Osteocyte (in vitro differentiated cells): ENCODE measurements around the gene NME3. TPM values are rescaled to one million over a fixed set of nuclear protein-coding genes. Genes with fewer than 3 reads are reported as not detected.

Experiments
- DNase-seq: peaks from one replicate; pipeline ENCODE4 v3.0.0; 2021; ENCODE audit warnings: mixed read lengths; ENCODE audit not compliant: unreplicated experiment; ENCODE audit errors: extremely low spot score
- H3K27ac Mint-ChIP-seq: one replicate; pipeline ENCODE4 v1.8.0; 2021; ENCODE audit warnings: mild to moderate bottlenecking, mixed read lengths; ENCODE audit not compliant: unreplicated experiment
- H3K27me3 Mint-ChIP-seq: one replicate; pipeline ENCODE4 v1.8.0; 2021; ENCODE audit warnings: mixed read lengths; ENCODE audit not compliant: unreplicated experiment
- H3K36me3 Mint-ChIP-seq: one replicate; pipeline ENCODE4 v1.8.0; 2021; ENCODE audit warnings: mixed read lengths; ENCODE audit not compliant: unreplicated experiment
- H3K4me1 Mint-ChIP-seq: one replicate; pipeline ENCODE4 v1.8.0; 2021; ENCODE audit warnings: mixed read lengths; ENCODE audit not compliant: unreplicated experiment
- H3K4me3 Mint-ChIP-seq: one replicate; pipeline ENCODE4 v1.8.0; 2021; ENCODE audit warnings: mild to moderate bottlenecking, moderate library complexity, mixed read lengths; ENCODE audit not compliant: unreplicated experiment
- H3K9me3 Mint-ChIP-seq: one replicate; pipeline ENCODE4 v1.8.0; 2021; ENCODE audit warnings: mixed read lengths; ENCODE audit not compliant: unreplicated experiment
- total RNA-seq: library from RNA; stranded (reverse); gene quantifications from 2 replicates; pipeline ENCODE4 v1.2.1, GENCODE V29; 2021
- TF ChIP-seq, protein P1 (sequence below): fragments of 200-600 bp; sonication (generic); IDR thresholded peaks from 2 replicates; pipeline ENCODE4 v1.5.0; 2021; ENCODE audit warnings: antibody characterized with exemption, mild to moderate bottlenecking, moderate library complexity

The NME3 gene
- total RNA-seq, 1 donor from 2014 or later: 45.8 TPM

DNA sequence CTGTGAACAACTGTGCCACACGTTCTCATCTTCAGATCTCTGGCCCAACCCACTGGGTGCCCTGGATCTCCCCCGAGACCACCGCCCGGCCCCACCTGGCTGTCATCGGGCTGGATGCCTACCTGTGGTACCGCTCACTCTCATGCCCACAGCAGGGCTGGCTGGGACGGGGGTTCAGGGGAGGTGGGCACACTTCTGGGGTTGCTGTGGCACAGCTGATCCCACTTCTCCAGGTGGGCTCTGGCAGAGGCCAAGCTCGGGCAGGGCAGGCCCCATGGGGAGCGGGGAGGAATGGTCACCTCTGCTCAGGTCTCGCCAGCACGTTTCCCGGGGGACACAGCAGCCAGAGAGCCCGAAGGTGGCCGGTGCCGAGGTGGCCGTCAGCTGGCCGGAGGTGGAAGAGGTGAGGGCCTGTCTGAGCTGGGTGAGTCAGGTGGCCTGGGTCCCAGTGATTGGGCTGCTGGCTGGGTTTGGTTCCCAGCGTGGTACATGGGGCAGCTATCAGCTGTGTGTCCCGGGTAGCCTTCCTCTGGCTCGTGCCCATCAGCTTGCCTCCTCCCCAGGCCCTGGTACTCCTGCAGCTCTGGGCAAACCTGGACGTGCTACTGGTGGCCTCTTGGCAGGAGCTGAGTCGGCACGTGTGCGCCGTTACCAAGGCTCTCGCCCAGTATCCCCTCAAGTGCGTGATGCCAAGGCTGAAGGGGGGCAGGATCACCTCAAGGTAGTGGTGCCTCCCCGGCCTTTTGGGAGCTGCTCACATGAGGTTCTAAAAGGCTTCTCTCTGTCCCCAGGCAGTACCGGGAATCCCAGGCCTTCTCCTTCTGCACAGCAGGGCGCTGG is 3.9 kb upstream of the NME3 start:
- Mint-ChIP-seq H3K9me3 (no peaks in the 10 kb centered on the region), H3K4me1 (peaks cover 20% of the 10 kb centered on the region), H3K4me3 (peak overlapping the region; percentile 22), H3K27ac (no peak overlapping the region), H3K27me3 (no peaks in the 10 kb centered on the region), H3K36me3 (peaks cover 2% of the 10 kb centered on the region)
- TF ChIP-seq, protein P1, sequence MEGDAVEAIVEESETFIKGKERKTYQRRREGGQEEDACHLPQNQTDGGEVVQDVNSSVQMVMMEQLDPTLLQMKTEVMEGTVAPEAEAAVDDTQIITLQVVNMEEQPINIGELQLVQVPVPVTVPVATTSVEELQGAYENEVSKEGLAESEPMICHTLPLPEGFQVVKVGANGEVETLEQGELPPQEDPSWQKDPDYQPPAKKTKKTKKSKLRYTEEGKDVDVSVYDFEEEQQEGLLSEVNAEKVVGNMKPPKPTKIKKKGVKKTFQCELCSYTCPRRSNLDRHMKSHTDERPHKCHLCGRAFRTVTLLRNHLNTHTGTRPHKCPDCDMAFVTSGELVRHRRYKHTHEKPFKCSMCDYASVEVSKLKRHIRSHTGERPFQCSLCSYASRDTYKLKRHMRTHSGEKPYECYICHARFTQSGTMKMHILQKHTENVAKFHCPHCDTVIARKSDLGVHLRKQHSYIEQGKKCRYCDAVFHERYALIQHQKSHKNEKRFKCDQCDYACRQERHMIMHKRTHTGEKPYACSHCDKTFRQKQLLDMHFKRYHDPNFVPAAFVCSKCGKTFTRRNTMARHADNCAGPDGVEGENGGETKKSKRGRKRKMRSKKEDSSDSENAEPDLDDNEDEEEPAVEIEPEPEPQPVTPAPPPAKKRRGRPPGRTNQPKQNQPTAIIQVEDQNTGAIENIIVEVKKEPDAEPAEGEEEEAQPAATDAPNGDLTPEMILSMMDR: no peak
- DNase-seq: no peak

DNA sequence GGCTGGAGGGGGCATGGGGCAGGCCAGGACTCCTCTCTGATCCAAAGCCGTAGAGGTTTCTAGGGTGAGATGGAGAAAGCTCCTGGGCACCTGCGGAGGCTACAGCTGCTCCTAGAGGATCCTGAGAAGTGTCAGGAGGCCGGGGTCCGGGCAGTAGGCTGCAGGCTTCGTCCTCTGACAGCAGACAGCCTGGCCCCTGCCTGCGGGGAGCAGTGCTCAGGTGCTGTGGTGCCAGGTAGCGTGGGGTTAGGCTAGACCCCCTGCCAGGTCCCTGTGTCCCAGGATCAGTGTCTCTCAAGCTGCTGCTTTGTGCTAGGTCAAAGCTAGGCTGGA is 3.1 kb upstream of the NME3 start:
- Mint-ChIP-seq H3K9me3 (no peaks in the 10 kb centered on the region), H3K27me3 (no peaks in the 10 kb centered on the region), H3K4me1 (peaks cover 22% of the 10 kb centered on the region), H3K36me3 (peaks cover 2% of the 10 kb centered on the region), H3K27ac (no peak overlapping the region), H3K4me3 (peak overlapping the region; percentile 14)
- no peak for DNase-seq
- TF ChIP-seq, protein P1: no peak

DNA sequence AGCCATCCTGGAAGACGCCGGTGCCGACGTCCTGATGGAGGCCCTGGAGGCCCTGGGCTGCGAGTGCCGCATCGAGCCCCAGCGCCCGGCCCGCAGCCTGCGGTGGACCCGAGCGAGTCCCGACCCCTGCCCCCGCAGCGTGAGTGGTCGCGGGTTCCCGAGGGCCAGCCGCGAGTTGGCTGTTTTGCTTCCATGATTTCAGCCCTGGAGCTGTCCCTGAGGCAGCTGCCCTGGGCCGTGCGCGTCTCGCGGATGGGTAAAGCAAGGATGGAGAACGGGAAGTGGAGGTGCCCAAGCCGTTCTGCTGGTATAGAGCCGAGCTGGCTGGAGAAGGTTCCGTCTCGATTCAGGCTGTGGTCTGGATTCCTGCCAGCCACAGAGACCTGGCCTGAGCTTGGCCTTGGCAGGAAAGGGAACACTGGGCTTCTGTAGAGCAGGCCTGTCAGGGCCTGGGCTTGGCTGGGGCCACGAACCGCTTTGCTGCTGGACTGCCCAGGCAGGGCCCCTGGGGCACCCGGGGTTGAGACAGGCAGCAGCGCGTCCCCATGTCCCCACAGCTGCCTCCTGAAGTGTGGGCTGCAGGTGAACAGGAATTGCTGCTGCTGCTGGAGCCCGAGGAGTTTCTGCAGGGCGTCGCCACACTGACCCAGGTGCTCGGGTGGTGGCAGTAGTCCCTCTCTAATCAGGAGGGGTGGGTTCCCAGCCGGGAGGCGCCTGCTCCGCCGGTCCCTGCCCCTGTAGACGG is 2.5 kb upstream of the NME3 start:
- Mint-ChIP-seq H3K36me3 (peaks cover 2% of the 10 kb centered on the region), H3K4me1 (peaks cover 20% of the 10 kb centered on the region), H3K9me3 (no peaks in the 10 kb centered on the region), H3K27me3 (no peaks in the 10 kb centered on the region), H3K4me3 (peak overlapping the region; percentile 91), H3K27ac (peak overlapping the region; percentile 44)
- no peak for DNase-seq
- TF ChIP-seq, protein P1: peak; percentile 1

DNA sequence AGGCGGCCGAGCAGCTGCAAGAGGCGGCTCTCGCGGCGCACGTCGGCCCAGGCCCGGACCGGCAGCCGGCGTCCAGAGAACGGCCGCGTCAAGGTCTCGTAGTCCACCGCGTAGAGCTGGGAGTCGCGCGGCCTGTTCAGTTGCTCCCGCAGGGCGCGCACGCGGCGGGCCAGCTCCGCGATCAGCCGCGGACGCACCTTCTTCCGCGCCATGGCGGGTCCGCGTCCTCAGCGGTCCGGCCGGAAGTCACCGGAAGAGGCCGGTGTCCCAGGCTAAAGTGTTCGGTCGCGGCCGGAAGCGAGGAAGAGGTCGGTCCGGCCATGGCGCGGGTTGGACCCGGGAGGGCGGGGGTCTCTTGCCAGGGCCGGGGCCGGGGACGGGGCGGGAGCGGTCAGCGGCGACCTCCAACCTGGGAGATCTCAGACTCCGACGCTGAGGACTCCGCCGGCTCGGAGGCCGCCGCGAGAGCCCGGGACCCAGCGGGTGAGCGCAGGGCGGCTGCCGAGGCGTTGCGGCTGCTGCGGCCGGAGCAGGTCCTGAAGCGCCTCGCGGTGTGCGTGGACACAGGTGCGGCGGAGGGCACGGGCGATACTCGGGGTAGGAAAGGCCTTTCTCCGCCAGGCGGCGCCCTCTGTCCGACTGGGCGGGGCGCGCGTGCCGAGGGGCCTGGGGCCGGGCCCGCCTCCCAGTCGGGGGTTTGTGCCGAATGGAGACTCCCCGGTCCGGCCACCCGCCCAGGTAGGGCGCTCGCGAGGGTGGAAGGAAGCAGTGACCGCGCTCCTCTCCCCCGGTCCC is 1.8 kb upstream of the NME3 start, which contains the start of gene MRPS34:
Gene MRPS34 (minus strand): TSS at position 227 of the 795 bp plus-strand sequence. CDS start 15 bp downstream, at position 212.
- peak within 1 kb of the TSS; percentile 83 for H3K27ac Mint-ChIP-seq

More for the DNA sequence above, 1.8 kb upstream of the NME3 start, which contains the start of gene MRPS34:
- peak within 1 kb of the TSS; percentile 91 for H3K4me3 Mint-ChIP-seq
- TF ChIP-seq, protein P1: peak; percentile 95
- H3K36me3 Mint-ChIP-seq: peaks cover 2% of the 10 kb centered on the region
- DNase-seq: peak; percentile 94
- H3K9me3 Mint-ChIP-seq: no peaks in the 10 kb centered on the region
- H3K27me3 Mint-ChIP-seq: no peaks in the 10 kb centered on the region
- peaks cover 20% of the 10 kb centered on the region for H3K4me1 Mint-ChIP-seq
